HG03469 (cell line): ENCODE data around the gene SLC16A4.
"Not testable (repeated sequence)": the region's sequence is repeated elsewhere in the genome, so short reads cannot be mapped to it uniquely, and the experiment has no call there.

ENCODE experiments used
- ATAC-seq: cut with Tn5 transposase; IDR thresholded peaks from one replicate; pipeline ENCODE4 v1.9.1; 2021; ENCODE audit warnings: mild to moderate bottlenecking, moderate library complexity, moderate number of reproducible peaks; ENCODE audit not compliant: unreplicated experiment

The SLC16A4 gene

DNA sequence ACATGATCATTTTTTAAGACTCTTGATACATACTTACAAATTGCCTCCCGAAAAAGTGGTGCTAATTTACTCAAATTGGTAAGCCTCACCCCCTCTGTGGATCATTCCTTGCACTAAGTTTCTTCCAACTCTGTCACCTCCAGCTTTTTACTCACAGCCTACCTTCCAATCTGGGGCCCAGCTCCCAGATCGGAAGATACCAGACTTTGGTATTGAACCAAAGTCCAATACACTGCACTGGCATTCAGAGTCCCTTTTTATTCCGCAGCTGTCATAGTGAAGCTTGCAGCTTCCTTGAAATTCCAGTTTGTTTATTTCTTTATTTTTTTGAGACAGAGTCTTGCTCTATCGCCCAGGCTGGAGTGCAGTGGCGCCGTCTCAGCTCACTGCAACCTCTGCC, 18.5 kb upstream of the SLC16A4 start:
- ATAC-seq: no peak

DNA sequence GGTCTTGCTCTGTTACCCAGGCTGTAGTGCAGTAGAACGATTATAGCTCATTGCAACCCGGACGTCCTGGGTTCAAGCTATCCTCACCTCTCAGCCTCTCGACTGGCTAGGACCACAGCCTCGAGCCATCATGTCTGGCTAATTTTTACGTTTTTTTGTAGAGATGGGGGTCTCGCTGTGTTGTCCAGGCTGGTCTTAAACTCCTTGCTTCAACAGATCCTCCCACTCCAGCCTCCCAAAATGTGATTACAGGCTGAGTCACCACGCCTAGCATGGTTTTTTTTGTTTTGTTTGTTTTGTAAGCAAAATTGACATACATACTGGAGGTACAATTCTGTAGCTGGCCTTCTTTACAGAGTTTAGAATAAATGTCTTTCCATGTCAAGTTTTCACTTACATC, 17.7 kb upstream of the SLC16A4 start:
- ATAC-seq: no peak

DNA sequence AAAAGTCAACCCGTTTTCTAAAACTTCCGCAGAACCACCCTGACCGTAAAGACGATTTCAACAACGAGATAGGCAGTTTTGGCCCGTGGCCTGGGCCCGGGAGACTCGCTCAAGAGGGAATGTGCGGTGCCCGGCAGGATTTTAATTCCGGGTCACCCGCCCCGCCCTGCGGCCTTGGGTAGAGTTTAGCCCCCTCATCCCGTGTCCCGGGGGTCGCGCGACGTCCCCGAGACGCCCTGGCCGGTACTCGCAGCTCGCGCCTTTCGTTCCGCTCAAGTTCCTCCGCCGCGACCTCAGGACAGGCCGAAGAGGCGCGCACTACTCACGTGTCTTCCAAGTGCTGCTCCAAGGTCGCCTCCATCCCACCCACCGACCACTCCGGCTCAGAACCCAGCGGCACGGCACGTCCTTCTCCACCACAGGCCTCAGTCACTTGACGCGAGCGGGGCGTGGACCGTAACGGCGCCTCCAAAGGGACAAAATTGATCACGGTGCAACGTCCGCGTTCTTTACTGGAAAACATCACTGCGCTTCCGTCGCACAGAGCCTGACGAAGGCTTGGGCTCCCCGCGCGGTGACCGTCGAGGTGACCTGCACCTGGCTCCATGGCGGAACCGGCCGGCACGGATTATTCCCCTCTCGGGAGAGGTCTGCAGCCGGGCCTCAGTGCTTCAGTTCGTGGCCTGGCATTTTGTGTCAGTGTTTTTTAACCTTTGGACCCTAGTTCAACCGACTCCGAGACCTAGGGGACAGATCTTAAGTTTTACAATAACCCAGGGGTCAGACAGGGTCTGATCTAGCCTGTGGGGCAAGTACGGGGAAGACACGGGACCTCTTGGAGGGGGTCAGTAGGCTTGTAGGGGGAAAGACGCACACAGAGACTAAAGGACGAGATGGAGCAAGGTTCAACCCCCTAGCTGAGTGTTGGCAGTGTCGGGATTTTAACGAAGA, 16.7 kb upstream of the SLC16A4 start, which contains the start of gene LAMTOR5:
Gene LAMTOR5 (minus strand): TSS at position 435 of the 951 bp plus-strand sequence. CDS start 74 bp downstream, at position 361.
- peak; percentile 60 for ATAC-seq

DNA sequence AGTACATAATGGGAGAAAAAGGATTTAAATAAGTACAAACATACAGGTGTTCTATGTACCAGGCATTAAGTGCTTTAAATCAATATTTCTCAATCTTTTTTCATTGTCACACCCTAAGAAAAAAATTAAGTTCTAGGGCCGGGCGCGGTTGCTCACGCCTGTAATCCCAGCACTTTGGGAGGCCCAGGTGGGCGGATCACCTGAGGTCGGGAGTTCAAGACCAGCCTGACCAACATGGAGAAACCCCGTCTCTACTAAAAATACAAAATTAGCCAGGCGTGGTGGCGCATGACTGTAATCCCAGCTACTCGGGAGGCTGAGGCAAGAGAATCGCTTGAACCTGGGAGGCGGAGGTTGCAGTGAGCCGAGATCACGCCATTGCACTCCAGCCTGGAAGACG, 15.6 kb upstream of the SLC16A4 start:
- ATAC-seq: not testable (repeated sequence)

DNA sequence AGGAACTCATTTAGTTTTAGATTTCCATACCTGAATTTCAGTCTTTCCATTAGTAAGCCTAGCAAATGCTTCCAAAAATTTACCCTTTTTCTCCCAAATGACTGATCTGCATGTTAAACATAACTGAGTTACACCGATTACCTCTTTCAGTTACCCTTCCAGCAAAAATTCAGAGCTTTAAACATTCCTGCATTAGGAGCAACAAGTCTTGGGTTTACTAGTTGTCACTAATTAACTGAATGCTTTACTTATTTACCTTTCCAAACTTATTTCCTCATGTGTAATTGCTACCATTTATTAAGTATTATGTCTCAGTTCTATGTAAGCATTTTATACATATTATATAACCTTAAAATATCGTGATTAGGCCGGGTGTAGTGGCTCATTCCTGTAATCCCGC, 13.6 kb upstream of the SLC16A4 start:
- ATAC-seq: no peak

DNA sequence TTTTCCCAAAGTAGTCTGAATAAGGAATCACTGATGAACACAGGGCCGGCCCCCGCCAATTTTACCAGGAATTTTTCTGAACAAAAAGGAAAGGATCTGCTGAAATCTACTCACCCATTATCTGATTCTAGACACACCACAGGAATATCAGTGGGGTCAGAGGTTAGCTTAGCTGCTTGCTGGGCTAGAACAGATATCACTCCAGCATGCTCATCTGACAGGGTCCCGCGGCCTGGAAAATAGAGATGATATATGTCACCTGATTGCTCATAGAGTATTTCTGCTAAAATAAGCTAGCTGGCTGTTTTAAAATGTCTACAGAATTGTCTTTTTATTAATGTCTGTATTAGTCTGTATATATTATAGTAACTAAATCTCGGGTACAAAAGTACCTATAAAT, 13.0 kb upstream of the SLC16A4 start:
- no peak for ATAC-seq

DNA sequence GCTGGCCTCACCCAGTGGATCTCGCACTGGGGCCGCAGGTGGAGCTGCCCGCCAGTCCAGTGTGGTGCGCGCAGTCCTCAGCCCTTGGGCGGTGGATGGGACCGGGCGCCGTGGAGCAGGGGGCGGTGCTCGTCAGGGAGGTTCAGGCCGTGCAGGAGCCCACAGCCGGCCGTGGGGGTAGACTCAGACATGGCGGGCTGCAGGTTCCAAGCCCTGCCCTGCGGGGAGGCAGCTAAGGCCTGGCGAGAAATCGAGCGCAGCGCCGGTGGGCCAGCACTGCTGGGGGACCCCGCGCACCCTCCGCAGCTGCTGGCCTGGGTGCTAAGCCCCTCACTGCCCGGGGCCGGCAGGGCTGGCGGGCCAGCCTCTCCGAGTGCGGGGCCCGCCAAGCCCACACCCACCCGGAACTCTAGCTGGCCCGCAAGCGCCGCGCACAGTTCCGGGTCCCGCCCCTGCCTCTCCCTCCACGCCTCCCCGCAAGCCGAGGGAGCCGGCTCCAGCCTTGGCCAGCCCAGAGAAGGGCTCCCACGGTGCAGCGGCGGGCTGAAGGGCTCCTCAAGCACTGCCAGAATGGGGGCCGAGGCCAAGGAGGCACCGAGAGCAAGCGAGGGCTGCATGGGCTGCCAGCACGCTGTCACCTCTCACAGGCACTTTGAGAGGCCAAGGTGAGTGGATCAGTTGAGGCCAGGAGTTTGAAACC, 5.6 kb upstream of the SLC16A4 start:
- not testable (repeated sequence) for ATAC-seq

DNA sequence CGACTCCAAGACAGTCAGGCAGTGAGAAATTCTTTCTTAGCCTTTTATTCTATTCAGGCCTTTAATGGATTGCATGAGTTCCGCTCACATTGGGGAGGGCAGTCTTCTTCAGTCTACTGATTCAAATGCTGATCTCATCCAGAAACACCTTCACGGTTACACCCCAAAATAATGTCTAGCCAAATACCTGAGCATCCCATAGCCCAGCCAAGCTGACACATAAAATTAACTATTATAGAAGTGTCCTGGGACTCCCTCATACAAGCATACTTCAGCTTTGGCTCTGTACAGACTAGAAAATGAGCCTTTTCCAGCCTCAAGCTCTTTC, 3.6 kb upstream of the SLC16A4 start:
- ATAC-seq: no peak

DNA sequence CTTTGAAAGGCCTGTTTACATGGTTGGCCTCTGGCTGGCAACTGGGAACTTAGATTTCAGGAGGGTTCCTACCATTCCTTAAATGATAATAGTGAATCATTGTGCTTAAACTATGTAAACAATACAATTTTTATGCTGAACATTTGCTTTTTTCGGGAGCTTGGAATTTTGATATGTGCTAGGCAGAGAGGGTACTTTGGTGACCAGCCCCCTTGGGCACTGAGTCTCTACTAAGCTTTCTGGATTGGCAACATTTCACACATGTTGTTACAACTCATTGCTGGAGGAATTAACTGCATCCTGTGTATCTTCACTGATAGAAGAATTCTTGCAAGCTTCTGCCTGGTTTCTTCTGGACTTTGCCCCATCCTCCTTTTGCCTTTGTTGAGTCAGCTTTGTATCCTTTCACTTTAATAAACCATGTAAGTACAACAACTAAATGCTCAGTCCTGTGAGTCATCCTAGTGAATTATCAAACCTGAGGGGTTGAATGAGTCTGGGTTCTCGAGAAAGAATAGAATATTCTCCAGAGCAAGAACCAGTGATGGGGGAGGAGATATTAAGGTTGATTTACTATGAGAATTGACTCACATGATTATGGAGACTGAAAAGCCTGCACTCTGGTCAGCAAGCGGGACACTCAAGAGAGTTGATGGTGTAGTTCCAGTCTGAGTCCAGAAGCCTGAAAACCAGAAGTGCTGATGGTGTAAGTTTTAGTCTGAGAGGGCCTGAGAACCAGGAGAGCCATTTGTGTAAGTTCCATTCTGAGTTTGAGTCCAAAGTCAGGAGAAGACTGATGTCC, 3.1 kb upstream of the SLC16A4 start:
- ATAC-seq: no peak

DNA sequence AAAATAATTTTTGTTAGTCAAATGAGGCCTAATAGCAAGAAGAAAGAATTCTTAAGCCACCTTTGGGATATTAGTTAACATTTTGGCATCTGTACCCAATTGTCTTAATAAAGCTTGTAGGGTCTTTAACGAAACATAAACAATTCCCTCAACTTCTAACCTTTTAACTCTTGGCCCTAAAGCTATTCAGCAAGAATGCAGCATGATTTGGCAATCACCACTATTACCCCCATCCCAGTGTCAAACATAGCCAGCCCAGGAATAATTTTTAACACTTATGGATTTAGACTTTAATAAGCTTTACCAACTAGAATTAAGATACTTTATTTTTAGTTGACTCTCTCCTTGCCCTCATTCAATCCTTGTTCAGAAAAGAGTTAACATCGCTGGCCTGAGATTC, 2.5 kb upstream of the SLC16A4 start:
- ATAC-seq: no peak

DNA sequence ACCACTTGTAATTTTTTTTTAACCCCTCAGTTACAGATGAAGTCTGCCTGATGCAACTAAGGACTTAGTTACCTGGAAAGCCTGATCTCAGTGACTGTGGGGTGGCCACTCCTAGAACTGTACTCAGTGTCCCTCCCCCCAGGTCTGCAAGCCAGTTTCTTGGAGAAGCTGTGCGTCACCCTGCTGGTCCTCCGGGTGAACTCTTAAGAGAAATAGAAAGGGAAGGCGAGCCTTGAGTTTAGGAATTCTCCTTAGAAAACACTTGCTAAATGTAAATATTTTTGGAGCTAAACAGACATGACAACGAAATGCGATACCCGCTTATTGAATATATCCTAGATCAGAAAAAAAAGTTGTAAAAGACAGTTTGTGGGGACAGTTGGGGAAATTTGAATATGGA, 730 bp downstream of the SLC16A4 start:
- ATAC-seq: no peak

DNA sequence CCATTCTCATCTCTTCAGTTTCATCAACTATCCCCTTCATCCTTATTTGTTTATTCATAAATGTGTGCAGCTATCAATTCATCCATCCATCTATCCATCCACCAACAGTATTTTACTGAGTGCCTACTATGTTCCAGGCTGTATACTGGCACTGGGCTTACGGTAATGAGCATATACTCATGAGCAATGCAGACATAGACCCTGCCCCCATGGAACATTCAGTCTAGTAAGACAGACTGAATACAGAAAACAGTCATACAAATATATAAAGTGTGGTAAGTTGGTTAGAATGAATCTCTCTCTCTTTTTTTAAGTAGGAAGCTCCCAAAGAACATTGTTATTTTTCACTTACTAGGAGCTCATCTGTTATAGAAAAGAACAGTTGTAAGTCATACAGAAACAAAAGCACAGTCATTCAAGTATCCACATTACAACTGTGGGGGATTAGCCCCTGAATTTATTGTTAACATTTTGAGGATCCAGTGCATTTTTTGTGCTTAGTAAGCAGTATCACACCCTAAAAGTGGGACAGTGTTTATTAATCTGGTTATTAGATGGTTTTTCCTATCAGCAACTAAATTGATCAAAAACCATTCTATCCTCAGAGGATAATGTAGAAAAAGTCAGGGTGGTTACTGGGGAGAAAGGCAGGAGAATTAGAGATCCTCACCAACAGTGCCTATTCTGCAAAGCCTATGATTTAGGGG, 3.6 kb downstream of the SLC16A4 start:
- ATAC-seq: no peak

DNA sequence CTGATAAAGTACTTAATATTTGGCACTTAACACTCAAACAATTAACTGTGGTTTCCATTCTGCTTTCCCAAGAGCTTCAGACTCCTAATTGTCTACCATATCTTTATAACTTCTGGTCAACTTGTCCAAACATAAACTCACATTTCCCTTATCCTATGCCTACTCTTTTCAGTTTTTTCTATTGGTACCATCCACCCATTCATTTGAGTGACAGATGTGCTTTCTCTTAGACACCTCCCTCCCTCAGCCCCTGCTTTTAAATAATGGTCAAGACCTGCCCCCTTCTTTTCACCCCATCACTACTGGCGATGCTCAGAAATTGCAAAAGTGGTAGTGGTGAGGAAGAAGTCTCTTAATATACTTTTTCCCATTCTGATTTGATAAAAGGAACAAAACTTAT, 5.5 kb downstream of the SLC16A4 start:
- no peak for ATAC-seq

DNA sequence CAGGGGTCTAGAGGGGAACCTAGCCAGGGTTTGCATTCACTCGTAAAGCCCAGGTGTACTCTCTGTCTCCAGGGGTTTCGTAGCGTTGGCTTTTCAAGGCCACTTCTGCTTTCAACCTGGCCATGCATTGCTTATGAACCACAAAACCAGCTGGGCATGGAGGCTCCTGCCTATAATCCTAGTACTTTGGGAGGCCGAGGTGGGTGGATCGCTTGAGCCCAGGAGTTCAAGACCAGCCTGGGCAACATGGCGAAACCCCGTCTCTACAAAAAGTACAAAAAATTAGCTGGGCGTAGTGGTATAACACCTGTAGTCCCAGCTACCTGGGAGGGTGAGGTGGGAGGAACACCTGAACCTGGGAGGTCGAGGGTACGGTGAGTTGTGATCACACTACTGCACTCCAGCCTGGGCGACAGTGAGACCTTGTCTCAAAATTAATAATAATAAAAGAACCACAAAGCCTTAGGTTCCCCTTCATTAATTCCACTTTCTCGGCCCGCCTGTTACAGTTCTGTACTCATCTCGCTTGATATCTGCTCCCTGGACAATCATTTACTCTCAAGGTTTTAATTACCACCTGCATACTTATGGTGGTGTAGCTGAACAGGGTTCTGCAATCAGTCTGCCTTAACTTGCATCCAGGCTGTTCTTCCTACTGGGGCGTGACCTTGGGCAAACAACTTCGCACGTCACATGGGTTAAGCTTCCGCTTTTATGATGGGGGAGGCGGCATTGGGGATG, 6.1 kb downstream of the SLC16A4 start:
- ATAC-seq: no peak

DNA sequence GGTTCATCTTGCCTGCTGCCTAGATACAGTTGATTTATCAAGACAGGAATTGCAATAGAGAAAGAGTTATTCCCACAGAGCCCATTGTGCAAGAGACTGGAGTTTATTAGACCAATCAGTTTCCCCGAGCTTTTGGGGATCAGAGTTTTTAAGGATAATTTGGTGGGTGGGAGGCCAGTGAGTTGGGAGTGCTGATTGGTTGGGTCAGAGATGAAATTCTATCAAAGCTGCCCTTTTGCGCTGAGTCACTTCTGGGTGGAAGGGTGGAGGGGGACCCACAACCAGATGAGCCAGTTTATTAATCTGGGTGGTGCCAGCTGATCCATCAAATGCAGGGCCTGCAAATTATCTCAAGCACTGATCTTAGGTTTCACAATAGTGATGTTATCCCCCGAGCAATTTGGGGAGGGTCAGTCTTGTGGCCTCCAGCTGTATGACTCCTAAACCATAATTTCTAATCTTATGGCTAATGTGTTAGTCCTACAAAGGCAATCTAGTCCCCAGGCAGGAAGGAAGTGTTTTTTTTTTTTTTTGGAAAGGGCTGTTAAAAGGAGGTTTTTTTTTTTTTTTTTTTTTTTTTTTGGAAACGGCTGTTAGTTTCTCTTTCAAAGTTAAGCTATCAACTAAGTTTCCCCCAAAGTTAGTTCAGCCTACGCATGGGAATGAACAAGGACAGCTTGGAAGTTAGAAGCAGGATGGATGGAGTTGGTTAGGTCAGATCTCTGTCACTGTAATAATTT, 7.4 kb downstream of the SLC16A4 start:
- no peak for ATAC-seq

DNA sequence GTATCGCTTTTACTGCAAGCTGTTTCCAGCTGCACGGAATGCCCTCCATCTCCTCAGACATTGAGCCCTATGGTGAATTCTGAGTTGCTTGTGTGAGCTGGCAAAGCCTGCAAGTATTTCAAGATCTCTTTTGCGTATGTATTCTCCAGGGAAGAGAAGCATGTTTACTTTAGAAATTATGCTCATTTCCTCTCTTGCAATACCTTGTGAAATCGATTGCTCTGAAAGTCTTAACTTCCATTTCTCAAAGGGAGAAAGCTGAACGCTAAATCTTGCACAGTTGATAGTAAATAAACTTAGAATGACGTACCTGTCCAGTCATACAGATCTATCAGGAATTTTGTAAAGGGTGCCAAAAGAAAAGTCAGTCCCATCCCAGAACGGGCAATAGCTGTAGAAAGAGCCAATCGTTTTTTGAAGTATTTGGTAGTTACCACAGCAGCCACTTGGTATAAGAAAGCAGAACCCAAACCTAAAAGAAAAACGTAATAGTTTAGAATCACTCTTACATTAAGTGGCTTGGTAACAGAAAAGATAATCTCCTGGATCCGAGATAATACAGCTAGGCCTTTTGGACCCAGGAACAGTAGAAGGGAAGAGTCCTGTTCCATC, 10.0 kb downstream of the SLC16A4 start:
- no peak for ATAC-seq

DNA sequence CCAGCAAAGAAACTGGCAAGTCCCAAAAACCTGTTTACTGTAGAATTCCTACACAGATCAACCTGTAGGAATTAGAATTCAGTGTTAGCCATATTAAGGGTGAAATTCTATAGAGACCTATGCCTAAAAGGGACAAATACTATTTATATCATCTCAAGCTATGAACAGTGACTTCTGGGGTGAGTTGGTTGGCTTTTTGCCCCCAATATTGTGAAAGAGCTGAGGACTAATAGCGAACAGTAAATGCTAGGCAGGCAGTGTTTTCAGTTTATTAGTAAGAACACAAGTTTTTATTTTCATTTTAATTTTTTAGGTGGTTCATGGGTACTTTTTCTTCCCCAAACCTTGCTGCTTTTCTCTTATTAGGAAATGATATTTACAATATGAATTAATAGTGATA, 15.3 kb downstream of the SLC16A4 start:
- no peak for ATAC-seq

DNA sequence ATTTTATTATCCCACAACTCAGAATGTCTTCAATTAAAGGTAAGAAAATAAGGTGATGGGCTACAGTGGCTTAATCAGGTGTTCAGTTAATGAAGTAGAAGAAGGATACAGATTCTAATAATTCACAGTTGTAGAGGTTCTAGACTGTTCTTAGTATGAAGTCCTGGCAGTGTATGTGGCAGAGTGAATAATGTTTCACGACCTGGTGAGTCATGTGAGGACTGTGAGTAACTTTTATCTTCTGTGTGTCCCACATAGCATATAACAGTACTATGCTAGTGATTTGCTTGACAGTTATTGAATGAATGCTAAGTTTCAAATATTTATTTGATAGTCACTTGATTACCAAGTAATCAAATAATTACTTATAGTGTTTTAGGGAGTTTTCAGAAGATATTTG, 20.0 kb downstream of the SLC16A4 start:
- no peak for ATAC-seq

DNA sequence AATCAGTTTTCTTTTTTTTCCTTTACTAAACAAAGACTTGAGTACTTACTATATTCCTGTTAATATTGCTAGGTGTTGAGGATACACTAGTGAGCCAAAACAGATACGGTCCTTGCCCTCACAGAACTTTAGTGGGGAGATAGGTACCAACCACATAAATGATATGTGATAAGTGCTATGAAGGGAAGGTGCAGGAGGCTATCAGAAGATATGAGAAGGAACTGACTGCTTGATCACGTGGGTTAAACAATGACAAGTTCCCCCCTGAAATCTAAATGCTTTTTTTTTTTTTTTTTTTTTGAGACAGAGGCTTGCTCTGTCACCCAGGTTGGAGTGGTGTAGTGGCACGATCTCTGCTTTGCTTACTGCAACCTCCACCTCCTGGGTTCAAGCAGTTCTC, 26.6 kb downstream of the SLC16A4 start:
- ATAC-seq: no peak
